Measurements from ENCODE around the gene SPEN. TPM values are rescaled to one million over a fixed set of nuclear protein-coding genes. Genes with fewer than 3 reads are reported as not detected.

SPEN gene
- total and polyA plus RNA-seq, 9 of the 15 experiments (the other 6 are each of a cell fraction or from before 2014, with no cell fraction given): 5.7 to 87.5 (median 27.2) TPM

GRCh38 chr1:15849775-15850324 lies 2.3 kb downstream of the SPEN start (continued):
- TF ChIP-seq HDAC6 (IDR thresholded peaks at IDR 0.05; ENCODE audit: low read depth, low read length) (no peak), SRSF7 (optimal IDR thresholded peaks at IDR 0.05; ENCODE audit: low read depth, low read length) (no peak), CLOCK (CRISPR knock-in tag; IDR thresholded peaks at IDR 0.05; ENCODE audit: borderline replicate concordance) (no peak), STAT6 (CRISPR knock-in tag; IDR thresholded peaks at IDR 0.05) (peak; percentile 90; the same call in 1 of the 2 replicates), ZNF408 (CRISPR knock-in tag; IDR thresholded peaks at IDR 0.05; ENCODE audit: low read depth) (no peak), ZNF146 (CRISPR knock-in tag; IDR thresholded peaks at IDR 0.05; ENCODE audit: unreplicated experiment) (no peak), ZNF318 (IDR thresholded peaks at IDR 0.05; ENCODE audit: borderline replicate concordance in 1 of 2, low read depth in 1 of 2) (peak in 1 of 2 experiments; percentile 63; a peak in 2 of 4 replicates), ZNF551 (CRISPR knock-in tag; IDR thresholded peaks at IDR 0.05) (no peak), ELF4 (CRISPR knock-in tag; IDR thresholded peaks at IDR 0.05) (no peak), ZKSCAN1 (IDR thresholded peaks at IDR 0.05; ENCODE audit: low read depth, low read length) (peak; percentile 43; the same call in 1 of the 2 replicates), NELFE (IDR thresholded peaks at IDR 0.05; ENCODE audit: insufficient read depth, insufficient read length) (no peak), NFRKB (IDR thresholded peaks at IDR 0.05; ENCODE audit: low read depth) (peak; percentile 94), DLX4 (CRISPR knock-in tag; IDR thresholded peaks at IDR 0.05) (no peak)

Data from K562 (cell line).